Inflammatory macrophage (primary cell): ENCODE measurements around the gene CHURC1.
A peak's percentile ranks its signal among the peaks of the same experiment; 100 is the strongest.
"Not testable (repeated sequence)": the region's sequence is repeated elsewhere in the genome, so short reads cannot be mapped to it uniquely, and the experiment has no call there.

Source experiments
- DNase-seq, 2 donors: peaks; one replicate each; pipeline ENCODE4 v3.0.0-alpha.2; 2020 to 2022

CHURC1 gene

DNA sequence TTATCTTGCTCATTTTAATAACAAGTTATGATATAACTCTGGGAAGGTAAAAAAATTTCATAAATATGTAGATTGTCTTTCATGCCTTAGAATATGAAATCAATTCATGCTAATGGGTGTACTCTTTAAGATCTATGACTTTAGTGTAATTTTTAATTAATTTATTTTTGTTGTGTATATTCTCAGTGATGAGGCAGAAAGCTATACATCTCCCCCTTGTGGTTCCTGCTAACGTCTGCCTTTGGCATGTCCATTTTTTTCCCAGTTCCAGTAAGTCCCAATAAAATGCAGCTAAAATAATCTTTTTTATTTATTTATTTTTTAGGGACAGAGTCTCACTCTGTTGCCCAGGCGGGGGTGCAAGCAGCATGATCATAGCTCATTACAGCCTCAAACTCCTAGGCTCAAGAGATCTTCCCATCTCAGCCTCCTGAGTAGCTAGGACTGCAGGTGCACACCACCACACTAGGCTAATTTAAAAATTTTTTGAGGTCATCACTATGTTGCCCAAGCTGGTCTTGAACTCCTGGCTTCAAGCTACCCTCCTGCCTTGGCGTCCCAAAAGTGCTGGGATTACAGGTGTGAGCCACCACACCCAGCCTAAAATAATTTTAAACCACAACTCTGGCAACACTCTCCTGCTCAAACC, 3.3 kb upstream of the CHURC1 start:
- peak; percentile 15 to 20 for DNase-seq

DNA sequence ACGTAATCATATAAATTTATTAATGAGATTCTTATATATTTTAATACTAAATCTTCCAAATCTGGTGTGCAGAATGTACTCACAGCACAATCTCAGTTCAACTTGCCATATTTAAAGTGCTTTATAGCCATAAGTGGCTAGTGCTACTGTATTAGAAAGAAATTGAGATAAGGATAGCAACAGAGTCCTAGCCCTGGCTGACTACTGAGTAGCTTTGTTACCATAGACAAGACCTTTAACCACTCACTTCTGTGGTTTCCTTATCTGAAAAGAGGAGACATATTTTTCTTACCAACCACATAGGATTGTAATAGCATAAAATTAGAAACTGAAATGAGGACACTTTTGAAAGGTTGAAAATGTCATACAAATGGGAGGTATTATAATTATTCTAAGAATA, 2.0 kb upstream of the CHURC1 start:
- no peak for DNase-seq

DNA sequence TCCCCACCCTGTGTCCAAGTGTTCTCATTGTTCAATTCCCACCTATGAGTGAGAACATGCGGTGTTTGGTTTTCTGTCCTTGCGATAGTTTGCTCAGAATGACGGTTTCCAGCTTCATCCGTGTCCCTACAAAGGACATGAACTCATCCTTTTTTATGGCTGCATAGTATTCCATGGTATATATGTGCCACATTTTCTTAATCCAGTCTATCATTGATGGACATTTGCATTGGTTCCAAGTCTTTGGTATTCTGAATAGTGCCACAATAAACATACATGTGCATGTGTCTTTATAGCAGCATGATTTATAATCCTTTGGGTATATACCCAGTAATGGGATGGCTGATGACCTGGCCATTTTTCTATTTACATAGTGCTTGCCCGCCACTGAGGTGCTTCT, 778 bp upstream of the CHURC1 start:
- not testable (repeated sequence) for DNase-seq

DNA sequence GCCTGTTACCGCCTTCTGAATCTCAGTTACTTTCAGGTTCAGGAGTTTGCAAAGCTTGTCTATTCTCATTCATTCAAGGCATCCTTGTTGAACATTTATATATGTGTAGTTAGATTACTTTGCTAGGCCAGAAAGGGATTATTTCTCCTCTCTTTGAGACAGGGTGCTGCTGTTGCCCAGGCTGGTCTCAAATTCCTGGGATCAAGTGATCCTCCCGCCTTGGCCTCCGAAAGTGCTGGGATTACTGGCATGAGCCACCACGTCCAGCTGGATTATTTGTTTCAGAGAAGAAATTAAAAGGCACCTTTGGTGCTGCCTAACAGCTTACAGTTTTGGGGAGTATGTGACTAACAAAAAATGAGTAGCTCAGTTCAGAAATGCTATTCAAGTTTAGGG, 772 bp downstream of the CHURC1 start:
- no peak for DNase-seq

DNA sequence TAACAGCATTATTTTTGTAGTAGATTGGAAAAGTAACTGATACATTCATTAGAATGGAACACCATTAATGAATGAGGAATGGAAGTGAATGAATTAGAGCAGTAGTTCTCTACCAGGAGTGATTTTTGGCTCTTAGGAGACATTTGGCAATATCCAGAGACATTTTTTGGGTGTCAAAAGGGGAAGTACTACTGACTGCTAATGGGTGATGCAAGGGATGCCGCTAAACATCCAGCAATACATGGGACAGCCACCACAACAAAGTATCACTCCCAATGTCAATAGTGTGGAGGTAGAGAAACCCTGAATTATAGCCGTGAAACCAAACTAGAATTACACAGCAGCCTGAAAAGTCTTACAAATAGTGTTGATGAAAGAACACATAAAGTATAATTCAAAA, 1.5 kb downstream of the CHURC1 start:
- peak; percentile 76 to 85 for DNase-seq

DNA sequence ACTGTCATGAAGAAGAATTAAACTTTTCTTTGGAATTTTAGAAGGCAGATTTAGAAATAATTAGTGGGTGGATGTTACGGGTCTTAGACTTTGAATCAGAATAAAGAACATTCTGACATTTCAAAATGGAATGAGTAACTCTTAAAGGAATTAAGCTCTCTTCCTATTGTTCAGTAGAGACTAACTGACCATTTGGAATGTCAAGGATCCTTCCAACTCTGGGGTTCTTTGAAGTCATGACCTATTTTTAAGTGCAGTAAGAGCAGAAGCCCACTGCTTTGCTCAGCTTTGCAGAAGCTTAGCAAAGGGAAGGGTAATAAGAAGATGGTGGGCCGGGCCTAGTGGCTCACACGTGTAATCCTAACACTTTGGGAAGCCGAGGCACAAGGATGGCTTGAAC, 4.0 kb downstream of the CHURC1 start:
- DNase-seq, result no peak

DNA sequence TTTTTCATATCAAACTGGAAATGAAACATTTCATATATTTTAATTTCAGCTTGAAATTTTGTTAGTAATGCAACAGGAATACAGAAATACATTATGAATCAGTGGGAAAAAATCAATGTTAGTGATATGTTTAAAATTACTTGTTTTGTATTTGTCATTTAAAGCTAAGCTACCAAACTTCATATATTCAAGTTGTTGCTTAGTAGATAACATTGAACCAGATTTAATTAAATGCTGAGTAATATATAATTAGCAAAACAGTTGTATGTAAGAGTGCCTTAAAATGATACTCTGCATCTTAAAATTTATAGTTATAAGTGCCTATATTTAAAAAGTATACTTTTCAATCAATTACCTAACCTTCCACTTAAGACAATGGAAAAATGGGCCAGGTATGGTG, 5.0 kb downstream of the CHURC1 start:
- DNase-seq, result no peak

DNA sequence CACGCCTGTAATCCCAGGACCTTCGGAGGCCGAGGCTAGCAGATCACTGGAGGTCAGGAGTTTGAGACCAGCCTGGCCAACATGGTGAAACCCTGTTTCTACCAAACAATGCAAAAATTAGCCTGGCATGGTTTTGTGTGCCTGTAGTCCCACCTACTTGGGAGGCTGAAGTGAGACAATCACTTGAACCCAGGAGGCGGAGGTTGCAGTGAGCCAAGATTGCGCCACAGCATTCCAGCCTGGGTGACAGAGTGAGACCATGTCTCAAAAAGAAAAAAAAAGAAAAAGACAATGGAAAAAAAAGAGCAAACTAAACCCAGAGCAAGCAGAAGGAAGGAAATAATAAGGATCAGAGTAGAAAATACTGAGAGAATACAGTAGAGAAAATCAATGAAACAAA, 5.4 kb downstream of the CHURC1 start:
- DNase-seq, result no peak

DNA sequence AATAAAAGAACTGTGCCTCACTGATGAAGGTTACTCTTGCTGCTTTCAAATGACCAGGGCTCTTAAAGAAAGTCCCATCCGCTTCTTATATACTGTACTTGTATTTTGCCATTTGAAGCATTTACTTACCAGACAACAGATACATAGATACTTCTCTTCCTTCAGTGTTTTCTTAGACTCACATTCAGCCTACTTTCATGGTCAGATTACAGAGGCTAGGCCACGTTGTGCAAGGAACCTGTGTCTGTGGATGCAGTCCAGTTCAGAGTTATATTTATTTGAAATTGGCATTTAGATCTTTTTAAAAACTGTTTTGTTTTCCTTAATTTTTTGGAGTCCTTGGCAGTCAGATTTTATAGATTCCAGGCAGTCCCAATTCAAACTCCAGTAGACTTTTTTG, 6.2 kb downstream of the CHURC1 start:
- no peak for DNase-seq

DNA sequence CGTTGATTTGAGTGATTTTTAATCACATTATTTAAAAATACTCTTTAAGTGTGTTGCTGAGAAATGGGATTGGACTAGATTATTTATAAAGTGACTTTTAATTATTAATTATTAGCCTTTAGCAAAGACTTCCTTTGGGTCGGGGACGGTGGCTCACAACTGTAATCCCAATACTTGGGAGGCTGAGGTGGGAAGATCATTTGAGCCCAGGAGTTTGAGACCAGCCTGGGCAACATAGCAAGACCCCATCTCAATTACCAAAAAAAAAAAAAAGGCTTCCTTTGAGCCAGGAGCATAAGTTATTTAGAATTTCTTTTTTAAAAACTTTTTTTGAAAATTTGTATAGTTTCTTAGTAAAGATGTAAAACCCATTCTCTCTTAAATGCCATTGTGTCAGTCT, 8.8 kb downstream of the CHURC1 start:
- DNase-seq, result no peak

DNA sequence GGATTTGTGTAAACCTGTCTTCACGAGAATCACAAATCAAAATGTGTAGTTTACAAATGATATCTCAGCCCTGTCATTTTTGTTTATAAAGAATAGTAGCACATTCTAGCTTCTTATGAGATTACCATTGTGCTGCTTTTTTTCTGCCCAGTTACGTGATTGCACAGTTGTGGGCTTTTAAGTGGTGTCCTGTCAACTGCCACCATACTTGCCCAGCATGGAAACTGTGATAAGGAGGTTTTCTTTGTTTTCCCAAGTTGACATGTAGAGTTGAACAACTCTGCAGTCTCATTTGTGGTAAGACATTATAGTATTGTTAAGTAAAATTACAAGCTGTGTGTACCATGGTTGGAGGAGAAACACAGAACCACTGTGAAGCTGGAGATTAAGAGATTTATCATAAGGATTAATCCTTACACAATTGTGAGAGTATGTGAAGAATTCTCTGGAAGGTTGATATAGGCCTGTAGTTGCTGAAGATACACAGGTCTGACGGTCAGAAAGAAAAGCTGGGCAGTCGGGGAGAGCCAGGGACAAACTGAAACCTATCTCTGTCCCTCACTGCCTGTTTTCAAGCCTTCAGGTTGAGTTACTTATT, 12.2 kb downstream of the CHURC1 start:
- no peak for DNase-seq

DNA sequence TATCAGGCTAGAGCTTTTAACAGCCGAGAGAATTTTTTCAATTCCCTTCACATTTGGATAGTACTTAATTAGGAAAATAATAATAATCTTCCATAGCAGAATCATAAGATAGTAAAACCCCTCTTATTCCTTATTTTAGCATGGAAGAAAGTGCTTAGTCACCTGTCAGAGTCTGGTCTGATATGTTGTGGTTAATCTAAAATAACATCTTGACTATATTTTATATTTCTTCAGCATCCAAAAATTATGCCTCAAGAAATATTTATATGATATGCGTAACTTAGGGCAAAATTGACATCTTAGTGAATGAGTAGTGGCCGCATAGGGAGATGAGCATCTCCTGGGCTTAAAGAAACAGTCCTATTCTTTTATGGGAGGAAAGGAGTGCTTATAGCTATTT, 12.8 kb downstream of the CHURC1 start:
- no peak for DNase-seq

DNA sequence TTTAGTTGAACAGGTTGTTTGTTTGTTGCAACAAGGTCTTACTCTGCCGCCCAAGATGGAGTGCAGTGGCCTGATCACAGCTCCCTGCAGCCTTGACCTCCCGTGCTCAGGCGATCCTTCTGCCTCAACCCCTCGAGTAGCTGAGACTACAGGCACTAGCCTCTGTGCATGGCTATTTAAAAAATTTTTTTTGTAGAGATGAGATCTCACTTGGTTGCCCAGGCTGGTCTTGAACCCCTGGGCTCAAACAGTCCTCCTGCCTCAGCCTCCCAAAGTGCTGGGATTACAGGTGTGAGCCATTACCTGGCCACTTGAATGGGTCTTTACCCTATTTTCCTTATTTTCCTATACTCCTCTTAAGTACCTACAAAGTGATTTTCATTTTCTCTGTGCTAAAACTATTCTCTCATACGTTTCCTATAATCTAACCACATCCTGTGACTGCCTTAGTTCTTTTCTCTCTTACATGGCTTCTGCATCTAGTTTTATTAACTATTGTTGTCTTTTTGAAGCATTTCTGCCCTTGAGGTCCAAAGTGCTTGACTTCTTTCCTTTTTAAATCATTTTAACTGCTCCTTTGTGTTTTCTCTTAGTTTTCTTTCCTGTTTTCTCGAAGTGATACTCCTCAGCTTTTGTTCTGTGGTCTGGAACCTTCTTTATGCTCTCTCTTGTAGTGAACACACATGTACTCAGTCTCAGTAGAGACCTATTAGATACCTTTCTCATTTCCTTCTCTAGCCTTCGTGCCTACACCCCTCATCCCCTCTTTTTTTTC, 14.2 kb downstream of the CHURC1 start:
- DNase-seq, result no peak

DNA sequence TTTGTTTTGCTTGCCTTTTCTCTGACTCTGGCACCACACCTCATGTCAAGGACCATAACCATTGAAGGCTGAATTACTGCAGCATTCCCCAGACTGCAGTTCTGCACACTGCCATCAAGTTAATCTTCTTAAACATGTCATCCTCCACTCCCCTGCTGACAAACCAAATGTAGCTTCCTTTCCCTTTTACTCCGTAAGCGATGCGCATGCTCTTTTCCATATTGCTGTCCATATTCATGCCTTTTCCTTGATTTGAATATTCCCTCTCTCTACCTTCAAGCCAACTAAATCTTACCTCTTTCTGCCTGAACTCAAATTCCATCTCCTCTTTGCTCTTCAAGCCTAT, 14.7 kb downstream of the CHURC1 start:
- DNase-seq, result no peak

DNA sequence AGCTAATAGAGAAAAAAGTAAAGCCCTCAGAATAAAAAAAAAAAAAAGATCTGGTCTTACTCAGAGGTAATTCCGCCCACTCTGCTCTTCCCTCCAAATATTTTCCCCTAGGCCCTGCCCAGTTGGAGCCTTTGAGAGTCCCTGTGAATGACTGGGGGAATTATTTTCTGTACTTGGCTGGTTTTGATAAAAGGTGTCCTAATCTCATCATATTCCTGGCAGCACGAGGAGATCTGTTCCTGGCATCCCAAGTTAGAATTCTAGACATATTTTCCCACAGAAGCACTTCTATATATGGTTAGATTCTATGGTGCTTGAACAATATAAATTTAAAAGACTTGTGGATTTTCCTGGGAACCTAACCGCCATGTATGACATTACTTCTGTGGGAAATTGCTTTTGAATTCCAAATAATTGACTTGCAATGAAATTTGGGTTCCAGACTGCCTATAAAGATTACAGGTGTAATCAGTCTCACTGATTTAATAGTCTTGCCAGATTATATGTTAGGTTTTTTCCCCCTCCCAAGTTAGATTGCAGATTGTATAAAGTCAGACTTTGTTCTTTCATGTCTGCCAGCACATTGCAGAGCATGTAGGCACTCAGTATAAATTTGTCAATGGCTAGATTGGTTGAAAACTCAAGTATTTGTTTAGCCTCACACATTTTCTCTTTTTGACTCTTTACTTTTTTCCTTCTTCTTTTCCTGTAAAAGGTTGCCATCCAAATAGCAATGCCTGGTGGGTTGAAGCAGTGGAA, 16.0 kb downstream of the CHURC1 start:
- DNase-seq, result no peak

DNA sequence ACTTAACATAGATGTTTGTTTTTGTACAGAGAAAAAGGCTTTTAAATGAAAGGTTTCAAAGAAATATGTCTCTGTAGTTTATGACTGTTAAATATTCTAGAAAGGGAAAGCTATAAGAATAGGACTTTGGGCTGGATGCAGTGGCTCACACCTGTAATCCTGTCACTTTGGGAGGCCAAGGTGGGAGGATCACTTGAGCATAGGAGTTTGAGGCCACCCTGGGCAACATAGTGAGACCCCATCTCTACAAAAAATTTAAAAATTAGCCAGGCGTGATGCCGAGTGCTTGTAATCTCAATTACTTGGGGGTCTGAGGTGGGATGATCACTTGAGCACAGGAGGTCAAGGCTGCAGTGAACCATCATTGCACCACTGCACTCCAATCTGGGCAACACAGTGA, 16.9 kb downstream of the CHURC1 start:
- no peak for DNase-seq

DNA sequence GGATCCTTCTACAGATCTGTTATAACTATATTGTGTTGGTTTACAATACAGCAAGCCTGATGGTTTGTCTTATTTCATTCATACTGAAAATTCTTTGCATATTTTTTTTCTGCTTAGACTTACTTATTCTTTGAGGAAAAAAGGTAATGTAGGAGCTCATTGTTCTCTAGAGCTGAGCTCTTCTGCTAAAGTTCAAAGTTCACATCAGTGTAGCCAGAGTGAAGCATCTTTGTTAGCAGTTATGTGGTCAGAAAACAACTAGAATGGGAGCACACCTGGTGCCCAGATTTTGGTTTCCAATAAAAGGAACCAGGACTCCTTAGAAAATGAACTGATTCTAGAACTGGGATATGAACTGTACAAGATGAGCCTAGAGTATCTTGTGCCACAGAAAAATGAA, 18.0 kb downstream of the CHURC1 start:
- DNase-seq, result no peak

DNA sequence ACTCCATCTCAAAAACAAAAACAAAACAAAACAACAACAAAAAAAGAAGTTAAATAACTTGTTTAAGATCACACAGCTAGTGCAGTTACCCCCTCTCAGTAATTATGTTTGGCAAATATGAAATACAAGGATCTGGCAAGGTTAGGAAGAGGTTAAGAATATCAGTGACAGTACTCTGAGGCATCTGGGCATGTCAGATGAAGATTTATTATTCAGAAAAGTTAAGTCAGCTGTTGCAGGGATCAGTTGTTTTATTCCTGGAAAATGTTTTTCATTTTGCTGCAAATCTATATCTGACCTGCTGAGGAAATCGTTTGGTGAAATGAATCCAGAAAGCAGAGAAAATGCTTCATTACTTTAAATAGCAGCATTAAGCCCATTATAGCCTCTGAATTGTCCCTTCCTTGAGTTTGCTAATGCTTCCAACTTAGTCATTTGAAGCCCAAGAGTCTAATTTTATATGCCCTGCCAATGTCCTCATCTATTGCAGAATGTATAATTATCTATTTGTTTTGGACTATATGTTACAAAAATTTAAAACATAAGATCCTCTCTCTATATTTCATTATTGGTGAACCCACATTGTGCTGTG, 20.2 kb downstream of the CHURC1 start:
- no peak for DNase-seq

DNA sequence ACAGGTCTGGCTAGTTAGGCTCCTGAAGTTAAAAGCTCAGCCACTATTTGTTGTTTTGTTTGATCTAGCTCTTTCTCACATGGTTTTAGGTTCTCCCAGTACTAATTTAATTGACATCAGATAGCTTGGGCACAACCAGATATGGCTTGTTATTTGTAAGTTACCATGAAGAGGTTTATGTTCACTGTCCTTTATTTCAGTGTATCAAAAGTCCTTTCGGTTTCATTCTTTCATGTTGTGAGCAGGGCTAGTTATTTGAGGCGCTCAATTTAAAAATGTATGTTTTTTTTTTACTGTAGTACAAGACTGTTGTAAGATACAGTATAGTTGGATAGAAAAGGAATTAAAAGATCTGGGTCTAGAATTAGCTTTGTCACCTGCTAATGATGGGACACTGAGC, 21.3 kb downstream of the CHURC1 start:
- DNase-seq, result no peak

DNA sequence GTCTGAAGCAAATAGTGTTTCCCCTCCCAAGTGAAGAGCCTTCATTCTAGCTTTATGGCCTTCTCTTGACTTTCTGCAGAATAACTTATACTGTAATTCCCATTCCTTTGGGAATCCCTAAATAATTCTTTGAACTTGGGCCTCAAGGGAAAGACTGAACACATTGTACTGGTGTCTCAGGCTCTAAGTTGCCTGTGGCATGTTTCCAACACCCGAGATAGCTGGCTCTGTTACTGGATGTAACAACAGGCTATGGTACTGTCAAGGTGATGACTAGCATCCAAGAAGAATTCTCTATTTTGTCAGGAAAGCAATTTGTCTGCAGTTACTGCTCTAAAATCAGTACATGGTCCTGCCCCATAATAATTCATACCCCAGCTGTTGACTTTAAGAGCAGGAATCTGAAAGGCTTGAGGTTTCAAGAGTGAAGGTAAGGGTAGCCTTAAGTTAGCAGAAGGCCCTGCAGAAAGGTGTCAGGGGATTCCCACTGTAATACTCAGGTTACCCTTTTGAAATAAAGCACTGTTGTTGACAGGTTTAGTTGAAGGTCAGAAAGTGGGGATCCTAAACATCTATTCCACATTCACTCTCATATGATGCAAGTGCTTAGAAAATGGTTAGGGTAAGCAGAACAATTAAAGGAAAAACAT, 23.0 kb downstream of the CHURC1 start:
- no peak for DNase-seq

DNA sequence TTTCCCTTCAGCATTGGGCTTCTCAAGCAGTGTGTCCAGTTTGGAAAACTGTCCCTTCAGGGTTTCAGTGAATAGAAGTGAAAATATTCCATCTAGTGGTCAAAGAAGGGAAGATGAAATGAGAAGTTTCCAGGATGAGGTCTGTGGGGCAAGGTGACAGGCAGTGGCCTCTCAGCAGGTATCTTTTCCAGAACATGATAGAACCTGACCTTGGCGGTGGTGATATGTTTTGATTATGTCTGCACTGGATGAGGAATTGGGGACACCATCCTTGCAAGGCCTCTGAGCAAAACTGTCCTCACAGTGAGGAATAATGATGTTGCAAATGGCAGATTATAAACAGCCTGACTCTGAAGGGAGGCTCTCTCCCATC, 23.6 kb downstream of the CHURC1 start:
- DNase-seq, result no peak

DNA sequence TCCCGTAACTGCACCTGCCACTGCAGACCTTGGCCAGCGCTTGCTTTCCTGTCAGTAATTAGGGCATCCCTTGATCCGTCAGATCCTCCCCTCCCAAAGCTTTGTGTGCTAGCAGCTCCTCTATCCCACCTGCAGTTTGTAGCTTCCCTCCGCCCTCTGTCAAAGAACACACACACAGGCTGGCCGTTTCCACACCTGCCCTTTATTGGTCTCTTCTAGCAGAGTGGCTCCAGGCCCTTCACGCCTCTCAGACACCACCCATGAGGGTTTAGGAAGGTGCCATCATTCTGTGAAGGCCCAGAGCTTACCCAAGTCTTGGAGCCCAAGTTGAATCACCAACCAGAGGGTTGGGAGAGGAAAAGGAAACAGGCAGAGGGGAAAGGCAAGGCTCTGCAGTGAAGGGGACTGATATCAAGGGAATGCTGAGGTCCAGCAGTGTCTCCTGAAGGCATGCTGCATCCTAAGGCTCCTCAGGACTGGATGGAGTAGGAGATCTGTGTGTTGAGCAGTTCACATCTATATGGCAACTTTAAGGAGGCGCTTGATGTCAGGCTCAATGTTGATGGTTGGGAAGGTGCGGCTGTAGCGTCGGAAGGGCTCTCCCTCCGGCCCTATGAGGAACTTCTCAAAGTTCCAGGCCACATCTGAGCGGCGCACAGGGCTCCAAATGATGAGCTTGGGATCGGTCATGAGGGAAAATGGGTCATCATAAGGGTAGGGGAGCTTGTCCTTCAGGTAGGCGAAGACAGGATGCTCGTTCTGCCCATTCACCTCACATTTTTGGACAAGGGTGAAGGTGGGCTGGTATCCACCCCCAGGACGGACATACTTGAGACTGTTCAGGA, 24.9 kb downstream of the CHURC1 start:
- DNase-seq, result no peak
